SU-DHL-6 (cell line): ENCODE data around the gene GMPS.

ENCODE experiments used
- CTCF ChIP-seq: fragments of 200-600 bp; sonication (generic); IDR thresholded peaks from one replicate; pipeline ENCODE4 v1.5.1; 2017; ENCODE audit warnings: antibody characterized with exemption, mild to moderate bottlenecking, low read length, moderate library complexity; ENCODE audit not compliant: insufficient read depth, poor library complexity, severe bottlenecking
- EZH2phosphoT487 ChIP-seq: fragments of 200-600 bp; sonication (generic), shearing (Covaris generic); conservative IDR thresholded peaks from 2 replicates; pipeline ENCODE4 v1.6.1; 2018; ENCODE audit warnings: mild to moderate bottlenecking, antibody characterized with exemption, low read length, moderate library complexity, mixed read lengths

GRCh38 chr3:155880286-155880685 is 9.8 kb downstream of the GMPS start:
- no peak for TF ChIP-seq EZH2phosphoT487
- TF ChIP-seq CTCF: no peak
